Measurements from ENCODE around the gene DOK5. TPM values are rescaled to one million over a fixed set of nuclear protein-coding genes. Genes with fewer than 3 reads are reported as not detected.

Gene DOK5
- total RNA-seq, 1 donor from 2014 or later: 14.3 TPM

DNA sequence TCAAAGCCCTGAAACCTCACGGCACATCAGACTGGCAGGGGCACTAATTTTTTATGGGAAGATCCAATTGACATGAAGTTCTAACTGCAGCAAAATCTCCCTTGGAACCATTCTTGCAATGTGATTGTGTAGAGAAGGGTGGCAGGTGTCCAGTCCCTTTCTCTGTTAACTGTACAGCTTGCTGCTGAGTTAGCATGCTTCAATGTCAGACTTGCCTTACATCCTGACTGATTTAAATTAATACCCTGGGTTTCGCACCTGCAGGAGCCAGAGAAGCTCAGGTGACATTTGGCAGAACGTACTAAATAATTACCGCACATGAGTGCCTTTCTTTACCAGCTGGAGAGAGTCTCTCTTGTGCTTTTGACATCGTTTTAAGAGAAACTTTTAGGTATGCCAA, 123.0 kb downstream of the DOK5 start:
- intact Hi-C loops (cut with micrococcal nuclease): no loop called here

DNA sequence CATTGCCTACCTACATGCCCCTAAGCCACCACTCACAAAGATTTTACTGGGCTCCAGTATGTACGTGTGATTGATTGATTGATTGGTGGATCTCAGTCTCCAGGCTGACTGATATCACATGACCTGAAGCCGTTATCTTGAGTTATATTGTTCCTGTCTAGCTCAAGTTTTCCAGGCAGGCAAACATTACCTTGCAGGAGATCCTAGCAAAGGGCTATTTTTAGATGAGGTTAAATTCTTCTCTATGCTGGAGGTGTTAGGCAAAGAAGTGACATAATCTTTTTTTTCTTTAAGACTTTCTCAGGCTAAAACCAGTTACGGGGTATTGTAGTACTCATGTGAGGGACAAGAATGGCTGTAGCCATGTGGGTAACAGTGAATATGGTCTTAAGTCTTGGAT, 125.2 kb downstream of the DOK5 start:
- Histone ChIP-seq H3K27me3 (ENCODE audit: low read depth) (no peaks in the 10 kb centered on the region), H3K4me3 (no peak overlapping the region), H3K36me3 (no peaks in the 10 kb centered on the region), H3K4me1 (peaks cover 6% of the 10 kb centered on the region), H3K27ac (replicated peaks) (no peak overlapping the region), H3K9me3 (replicated peaks) (peaks cover 4% of the 10 kb centered on the region)
- no peak for DNase-seq
- intact Hi-C loops (cut with micrococcal nuclease): no loop called here
- no peak for TF ChIP-seq CTCF (IDR thresholded peaks at IDR 0.05; ENCODE audit: borderline replicate concordance)

More for the DNA sequence above, 123.0 kb downstream of the DOK5 start:
- H3K9me3 ChIP-seq (replicated peaks): peaks cover 4% of the 10 kb centered on the region
- H3K4me3 ChIP-seq: no peak overlapping the region
- H3K4me1 ChIP-seq: peaks cover 6% of the 10 kb centered on the region
- no peak for TF ChIP-seq CTCF (IDR thresholded peaks at IDR 0.05; ENCODE audit: borderline replicate concordance)
- H3K27me3 ChIP-seq (ENCODE audit: low read depth): no peaks in the 10 kb centered on the region
- DNase-seq: no peak
- H3K27ac ChIP-seq (replicated peaks): no peak overlapping the region
- H3K36me3 ChIP-seq: peaks cover 4% of the 10 kb centered on the region

DNA sequence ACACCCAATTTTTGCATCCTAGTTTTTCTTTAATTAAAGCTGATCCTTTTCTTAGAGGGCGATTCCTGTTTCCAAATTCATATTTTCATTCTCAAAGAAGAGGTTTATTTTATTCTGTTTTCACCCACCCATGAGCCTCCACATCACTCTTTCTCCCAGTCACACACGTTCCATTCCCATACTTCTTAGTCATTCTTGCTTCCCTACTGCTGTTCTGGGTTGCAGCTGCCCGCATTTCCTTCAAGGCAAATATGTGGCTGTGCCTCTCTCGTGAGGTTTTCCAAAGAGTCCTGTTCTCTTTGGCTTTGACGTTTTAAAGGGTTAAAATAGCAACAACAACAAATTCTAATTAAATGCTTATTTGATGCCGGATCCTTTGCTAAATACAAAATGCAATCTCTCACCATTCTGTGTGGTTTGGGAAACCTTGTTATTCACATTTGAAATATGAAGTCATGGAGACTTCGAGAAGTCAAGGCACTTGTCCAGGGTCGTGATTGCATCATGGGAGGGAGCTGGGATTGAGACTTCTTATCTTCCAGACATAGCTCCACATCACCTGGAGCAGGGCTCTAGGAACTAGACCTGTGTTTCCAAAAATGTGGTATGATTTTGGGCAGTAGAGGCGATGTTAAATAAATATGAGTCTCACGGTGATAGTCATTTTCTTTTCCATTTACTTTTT, 126.6 kb downstream of the DOK5 start:
- no peak overlapping the region for H3K27ac ChIP-seq (replicated peaks)
- intact Hi-C loops (cut with micrococcal nuclease): no loop called here
- H3K4me3 ChIP-seq: no peak overlapping the region
- peaks cover 6% of the 10 kb centered on the region for H3K4me1 ChIP-seq
- TF ChIP-seq CTCF (IDR thresholded peaks at IDR 0.05; ENCODE audit: borderline replicate concordance): no peak
- DNase-seq: no peak
- H3K9me3 ChIP-seq (replicated peaks): peaks cover 4% of the 10 kb centered on the region
- no peaks in the 10 kb centered on the region for H3K27me3 ChIP-seq (ENCODE audit: low read depth)
- no peaks in the 10 kb centered on the region for H3K36me3 ChIP-seq

DNA sequence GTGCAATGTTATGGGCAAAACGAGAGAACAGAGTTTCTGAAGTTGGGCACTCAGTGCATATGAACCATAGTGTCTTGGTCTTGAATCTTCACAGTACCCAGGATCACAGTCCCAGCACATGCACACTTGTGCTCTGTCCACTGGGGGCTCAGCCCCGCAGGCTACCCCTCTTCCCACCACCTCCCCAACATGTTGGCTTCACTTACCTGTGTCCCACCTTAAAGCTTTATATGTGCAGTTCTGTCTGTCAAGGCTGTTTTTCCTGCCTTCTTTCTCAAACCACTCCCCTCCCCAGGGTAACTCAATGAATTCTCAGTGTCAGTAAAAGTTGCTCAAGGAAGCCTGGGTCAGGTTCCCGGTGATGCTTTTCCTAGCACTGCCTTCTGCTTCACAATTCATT, 129.9 kb downstream of the DOK5 start:
- no peak for TF ChIP-seq CTCF (IDR thresholded peaks at IDR 0.05; ENCODE audit: borderline replicate concordance)
- intact Hi-C loops (cut with micrococcal nuclease): no loop called here
- peaks cover 6% of the 10 kb centered on the region for H3K4me1 ChIP-seq

GRCh38 chr20:54606380-54606779, 131.0 kb downstream of the DOK5 start:
- no peaks in the 10 kb centered on the region for H3K27me3 ChIP-seq (ENCODE audit: low read depth)
- H3K36me3 ChIP-seq: no peaks in the 10 kb centered on the region
- intact Hi-C loops (cut with micrococcal nuclease): no loop called here
- no peak for TF ChIP-seq CTCF (IDR thresholded peaks at IDR 0.05; ENCODE audit: borderline replicate concordance)
- H3K4me3 ChIP-seq: no peak overlapping the region
- H3K9me3 ChIP-seq (replicated peaks): no peaks in the 10 kb centered on the region
- DNase-seq: no peak
- H3K27ac ChIP-seq (replicated peaks): no peak overlapping the region
- no peaks in the 10 kb centered on the region for H3K4me1 ChIP-seq

More for the DNA sequence above, 129.9 kb downstream of the DOK5 start:
- H3K27ac ChIP-seq (replicated peaks): no peak overlapping the region
- no peaks in the 10 kb centered on the region for H3K27me3 ChIP-seq (ENCODE audit: low read depth)
- no peak overlapping the region for H3K4me3 ChIP-seq
- H3K36me3 ChIP-seq: no peaks in the 10 kb centered on the region
- no peaks in the 10 kb centered on the region for H3K9me3 ChIP-seq (replicated peaks)
- DNase-seq: no peak

Data from left ventricle myocardium inferior (tissue), 1 donor.